Astrocyte (in vitro differentiated cells and primary cell): ENCODE results near the gene NMT1. TPM values are rescaled to one million over a fixed set of nuclear protein-coding genes. Genes with fewer than 3 reads are reported as not detected.
A peak's percentile ranks its signal among the peaks of the same experiment; 100 is the strongest.

Experiments
- DNase-seq: peaks from one replicate; pipeline ENCODE4 v3.0.0-alpha.2; 2010; ENCODE audit warnings: low read depth
- FAIRE-seq: peaks from 2 replicates; lab custom pipeline; 2011; peaks lifted over from hg19 to GRCh38; lab: Jason Lieb, UNC
- H2AFZ ChIP-seq: 2 replicates; pipeline ENCODE4 v1.6.0; 2012; ENCODE audit warnings: low read depth, low read length, inconsistent platforms
- H3K27ac ChIP-seq: 2 replicates; pipeline ENCODE4 v1.5.1; 2011; ENCODE audit warnings: low read depth, low read length, inconsistent platforms
- H3K27me3 ChIP-seq: 2 replicates; pipeline ENCODE4 v1.6.0; 2011; ENCODE audit warnings: low read length, inconsistent platforms; ENCODE audit not compliant: insufficient read depth
- H3K36me3 ChIP-seq: 2 replicates; pipeline ENCODE4 v1.5.1; 2011; ENCODE audit warnings: low read length, inconsistent platforms; ENCODE audit not compliant: insufficient read depth
- H3K4me1 ChIP-seq: 2 replicates; pipeline ENCODE4 v1.5.1; 2011; ENCODE audit warnings: low read length, inconsistent platforms; ENCODE audit not compliant: insufficient read depth
- H3K4me2 ChIP-seq: 2 replicates; pipeline ENCODE4 v1.6.0; 2012; ENCODE audit warnings: low read length, inconsistent platforms
- H3K4me3 ChIP-seq: 2 replicates; pipeline ENCODE4 v1.5.1; 2011; ENCODE audit warnings: low read depth, mild to moderate bottlenecking, low read length, inconsistent platforms; ENCODE audit not compliant: insufficient read depth
- H3K79me2 ChIP-seq: 2 replicates; pipeline ENCODE4 v1.6.0; 2012; ENCODE audit warnings: mild to moderate bottlenecking, low read length, inconsistent platforms; ENCODE audit not compliant: insufficient read depth
- H3K9ac ChIP-seq: 2 replicates; pipeline ENCODE4 v1.6.0; 2012; ENCODE audit warnings: mild to moderate bottlenecking, low read length, inconsistent platforms
- H3K9me3 ChIP-seq: 2 replicates; pipeline ENCODE4 v1.5.1; 2012; ENCODE audit warnings: low read depth, mild to moderate bottlenecking, low read length, inconsistent platforms; ENCODE audit not compliant: insufficient read depth
- H4K20me1 ChIP-seq: 2 replicates; pipeline ENCODE4 v1.6.0; 2012; ENCODE audit warnings: low read length, inconsistent platforms; ENCODE audit not compliant: insufficient read depth
- H3K27ac Mint-ChIP-seq: one replicate; pipeline ENCODE4 v1.8.0; 2021; ENCODE audit warnings: mild to moderate bottlenecking, mixed read lengths; ENCODE audit not compliant: unreplicated experiment
- H3K27me3 Mint-ChIP-seq: one replicate; pipeline ENCODE4 v1.8.0; 2021; ENCODE audit warnings: low read depth, mixed read lengths; ENCODE audit not compliant: unreplicated experiment
- H3K36me3 Mint-ChIP-seq: one replicate; pipeline ENCODE4 v1.8.0; 2021; ENCODE audit warnings: low read depth, mixed read lengths; ENCODE audit not compliant: unreplicated experiment
- H3K4me1 Mint-ChIP-seq: one replicate; pipeline ENCODE4 v1.8.0; 2021; ENCODE audit warnings: low read depth, mixed read lengths; ENCODE audit not compliant: unreplicated experiment
- H3K4me3 Mint-ChIP-seq: one replicate; pipeline ENCODE4 v1.8.0; 2021; ENCODE audit warnings: mild to moderate bottlenecking, moderate library complexity, mixed read lengths; ENCODE audit not compliant: unreplicated experiment
- H3K9me3 Mint-ChIP-seq: one replicate; pipeline ENCODE4 v1.8.0; 2021; ENCODE audit warnings: mild to moderate bottlenecking, mixed read lengths; ENCODE audit not compliant: unreplicated experiment
- EZH2 ChIP-seq: IDR thresholded peaks from 2 replicates; pipeline ENCODE4 v1.6.1; 2012; ENCODE audit warnings: mild to moderate bottlenecking, low read length, inconsistent platforms; ENCODE audit not compliant: insufficient read depth
- total RNA-seq: library from RNA; stranded (reverse); gene quantifications from 2 replicates; pipeline ENCODE4 v1.2.1, GENCODE V29; 2021
- TF ChIP-seq, protein P1 (sequence below): IDR thresholded peaks from 2 replicates; pipeline ENCODE4 v1.5.1; 2011; ENCODE audit warnings: low read depth, mild to moderate bottlenecking, inconsistent platforms, low read length, moderate library complexity; ENCODE audit not compliant: insufficient read depth

Gene NMT1
- total RNA-seq, 1 donor from 2014 or later, result 114 TPM

DNA sequence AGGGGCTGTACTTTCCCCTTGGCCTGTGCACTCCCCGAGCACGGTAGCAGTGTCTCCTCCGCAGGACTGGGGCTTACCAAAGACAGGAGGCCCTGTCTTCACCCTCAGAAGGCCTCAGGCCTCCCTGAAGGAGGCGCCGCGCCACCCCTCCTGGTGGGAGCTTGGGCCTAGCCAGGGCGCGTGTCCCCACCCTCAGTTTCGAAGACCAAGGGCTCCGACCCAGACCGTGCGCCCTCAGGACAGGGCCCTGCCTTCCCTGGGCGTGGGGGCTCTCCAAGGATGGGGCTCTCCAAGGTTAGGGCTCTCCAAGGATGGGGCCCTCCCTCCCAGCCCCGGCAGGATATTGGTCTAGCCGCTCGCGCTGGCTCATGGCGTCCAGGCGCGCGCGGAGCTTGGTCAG, 59.4 kb downstream of the NMT1 start:
- peaks cover 18% of the 10 kb centered on the region for H3K4me1 Mint-ChIP-seq
- Histone ChIP-seq H2AFZ (no peak overlapping the region), H3K27me3 (no peaks in the 10 kb centered on the region), H3K36me3 (no peaks in the 10 kb centered on the region), H3K79me2 (peaks cover 28% of the 10 kb centered on the region), H4K20me1 (no peaks in the 10 kb centered on the region), H3K4me3 (no peak overlapping the region), H3K9ac (no peak overlapping the region), H3K9me3 (no peaks in the 10 kb centered on the region), H3K4me2 (no peak overlapping the region), H3K4me1 (peaks cover 33% of the 10 kb centered on the region), H3K27ac (no peak overlapping the region)
- FAIRE-seq, result no peak
- no peaks in the 10 kb centered on the region for H3K27me3 Mint-ChIP-seq
- TF ChIP-seq, protein P1, sequence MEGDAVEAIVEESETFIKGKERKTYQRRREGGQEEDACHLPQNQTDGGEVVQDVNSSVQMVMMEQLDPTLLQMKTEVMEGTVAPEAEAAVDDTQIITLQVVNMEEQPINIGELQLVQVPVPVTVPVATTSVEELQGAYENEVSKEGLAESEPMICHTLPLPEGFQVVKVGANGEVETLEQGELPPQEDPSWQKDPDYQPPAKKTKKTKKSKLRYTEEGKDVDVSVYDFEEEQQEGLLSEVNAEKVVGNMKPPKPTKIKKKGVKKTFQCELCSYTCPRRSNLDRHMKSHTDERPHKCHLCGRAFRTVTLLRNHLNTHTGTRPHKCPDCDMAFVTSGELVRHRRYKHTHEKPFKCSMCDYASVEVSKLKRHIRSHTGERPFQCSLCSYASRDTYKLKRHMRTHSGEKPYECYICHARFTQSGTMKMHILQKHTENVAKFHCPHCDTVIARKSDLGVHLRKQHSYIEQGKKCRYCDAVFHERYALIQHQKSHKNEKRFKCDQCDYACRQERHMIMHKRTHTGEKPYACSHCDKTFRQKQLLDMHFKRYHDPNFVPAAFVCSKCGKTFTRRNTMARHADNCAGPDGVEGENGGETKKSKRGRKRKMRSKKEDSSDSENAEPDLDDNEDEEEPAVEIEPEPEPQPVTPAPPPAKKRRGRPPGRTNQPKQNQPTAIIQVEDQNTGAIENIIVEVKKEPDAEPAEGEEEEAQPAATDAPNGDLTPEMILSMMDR, result no peak
- TF ChIP-seq EZH2, result no peak
- H3K36me3 Mint-ChIP-seq, result peaks cover 14% of the 10 kb centered on the region
- no peak for DNase-seq
- no peaks in the 10 kb centered on the region for H3K9me3 Mint-ChIP-seq
- H3K27ac Mint-ChIP-seq, result no peak overlapping the region
- no peak overlapping the region for H3K4me3 Mint-ChIP-seq

DNA sequence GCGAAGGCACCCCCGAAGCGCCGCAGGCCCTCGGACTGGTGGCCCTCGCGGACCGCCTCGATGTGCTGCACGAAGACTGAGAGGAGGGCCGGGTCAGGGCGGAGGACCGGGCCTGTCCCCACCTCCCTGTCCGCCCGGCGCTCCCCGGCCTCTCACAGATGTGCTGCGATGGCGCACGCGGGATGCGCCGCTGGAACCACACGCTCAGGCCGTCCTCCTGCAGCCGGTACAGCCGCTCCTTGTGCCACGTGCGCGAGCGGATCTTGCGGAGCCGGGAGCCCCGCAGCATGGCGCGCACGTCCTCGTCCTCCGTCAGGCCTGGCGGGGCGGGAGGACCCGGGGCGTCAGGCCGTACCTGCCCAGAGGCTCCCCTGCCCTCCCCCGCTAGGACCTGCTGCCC, 59.9 kb downstream of the NMT1 start:
- Histone ChIP-seq H3K27ac (no peak overlapping the region), H3K4me2 (no peak overlapping the region), H3K4me3 (no peak overlapping the region), H4K20me1 (no peaks in the 10 kb centered on the region), H3K79me2 (peaks cover 31% of the 10 kb centered on the region), H3K9me3 (no peaks in the 10 kb centered on the region), H3K4me1 (peaks cover 28% of the 10 kb centered on the region), H3K9ac (no peak overlapping the region), H3K36me3 (no peaks in the 10 kb centered on the region), H2AFZ (no peak overlapping the region), H3K27me3 (no peaks in the 10 kb centered on the region)
- FAIRE-seq, result no peak
- H3K4me3 Mint-ChIP-seq, result no peak overlapping the region
- H3K27me3 Mint-ChIP-seq, result no peaks in the 10 kb centered on the region
- no peak for DNase-seq
- peaks cover 15% of the 10 kb centered on the region for H3K36me3 Mint-ChIP-seq
- H3K4me1 Mint-ChIP-seq, result peaks cover 15% of the 10 kb centered on the region
- TF ChIP-seq, protein P1, result no peak
- TF ChIP-seq EZH2, result no peak
- H3K27ac Mint-ChIP-seq, result no peak overlapping the region
- H3K9me3 Mint-ChIP-seq, result no peaks in the 10 kb centered on the region

DNA sequence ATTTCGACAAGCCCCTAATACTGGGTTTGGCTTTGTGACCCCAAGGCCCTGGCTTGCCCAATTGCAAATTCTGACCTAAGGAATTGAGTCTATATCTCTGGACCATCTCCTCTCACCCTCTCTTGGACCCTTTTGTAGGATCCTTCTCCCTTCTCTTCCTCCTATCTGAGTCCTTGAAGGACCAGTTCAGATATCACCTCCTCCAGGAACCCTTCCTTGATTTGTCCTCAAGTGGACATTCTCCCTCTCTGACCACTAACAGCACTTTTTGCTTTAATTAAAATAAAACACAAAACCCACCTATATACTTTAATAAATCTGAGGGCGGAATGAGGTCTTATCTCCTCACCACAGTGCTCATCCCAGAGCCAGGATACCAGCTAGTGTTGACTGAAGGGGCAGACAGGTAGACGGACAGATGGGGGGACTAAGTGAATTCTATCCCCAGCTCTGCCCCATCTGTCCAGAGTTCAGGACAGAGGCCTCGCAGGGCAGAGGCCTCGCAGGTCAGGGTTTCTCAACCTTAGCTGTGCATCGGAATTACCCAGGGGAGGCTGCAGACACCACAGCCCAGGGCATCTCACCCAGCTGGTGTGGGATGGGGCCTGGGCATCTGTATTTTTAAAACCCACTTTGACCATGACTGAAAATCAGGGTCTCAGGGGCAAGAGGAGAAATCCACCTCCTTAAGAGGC, 62.1 kb downstream of the NMT1 start:
- Histone ChIP-seq H3K9ac (peak overlapping the region; percentile 54), H3K79me2 (peaks cover 44% of the 10 kb centered on the region), H3K27me3 (no peaks in the 10 kb centered on the region), H3K27ac (peak overlapping the region; percentile 74), H3K4me1 (peaks cover 38% of the 10 kb centered on the region), H3K4me3 (no peak overlapping the region), H3K4me2 (peak overlapping the region; percentile 63), H3K36me3 (no peaks in the 10 kb centered on the region), H3K9me3 (no peaks in the 10 kb centered on the region), H4K20me1 (no peaks in the 10 kb centered on the region), H2AFZ (no peak overlapping the region)
- Mint-ChIP-seq H3K4me3 (no peak overlapping the region), H3K27ac (peak overlapping the region; percentile 54), H3K4me1 (peaks cover 28% of the 10 kb centered on the region), H3K9me3 (no peaks in the 10 kb centered on the region), H3K27me3 (no peaks in the 10 kb centered on the region), H3K36me3 (peaks cover 11% of the 10 kb centered on the region)
- TF ChIP-seq EZH2, result no peak
- TF ChIP-seq, protein P1, result no peak
- DNase-seq (no peak), FAIRE-seq (no peak)
